ENCODE results near the gene PANX2. TPM values are rescaled to one million over a fixed set of nuclear protein-coding genes. Genes with fewer than 3 reads are reported as not detected.

Gene PANX2
- total RNA-seq, 1 donor from 2014 or later, result 0.26 TPM

- peak overlapping the region; percentile 28 for H3K4me3 ChIP-seq (ENCODE audit: low read depth, low read length)
- no peak for DNase-seq (ENCODE audit: low read depth)
- no peak for TF ChIP-seq CTCF (IDR thresholded peaks at IDR 0.05; ENCODE audit: insufficient read depth, low read length, severe bottlenecking)
- no peaks in the 10 kb centered on the region for H3K27me3 ChIP-seq (ENCODE audit: control insufficient read depth, insufficient read depth, low read length)
- FAIRE-seq, result peak; percentile 79
- H3K36me3 ChIP-seq (ENCODE audit: control insufficient read depth, insufficient read depth, low read length), result peaks cover 21% of the 10 kb centered on the region
Measured at GRCh38 chr22:50190941-50191741, 20.6 kb downstream of the PANX2 start.

DNA sequence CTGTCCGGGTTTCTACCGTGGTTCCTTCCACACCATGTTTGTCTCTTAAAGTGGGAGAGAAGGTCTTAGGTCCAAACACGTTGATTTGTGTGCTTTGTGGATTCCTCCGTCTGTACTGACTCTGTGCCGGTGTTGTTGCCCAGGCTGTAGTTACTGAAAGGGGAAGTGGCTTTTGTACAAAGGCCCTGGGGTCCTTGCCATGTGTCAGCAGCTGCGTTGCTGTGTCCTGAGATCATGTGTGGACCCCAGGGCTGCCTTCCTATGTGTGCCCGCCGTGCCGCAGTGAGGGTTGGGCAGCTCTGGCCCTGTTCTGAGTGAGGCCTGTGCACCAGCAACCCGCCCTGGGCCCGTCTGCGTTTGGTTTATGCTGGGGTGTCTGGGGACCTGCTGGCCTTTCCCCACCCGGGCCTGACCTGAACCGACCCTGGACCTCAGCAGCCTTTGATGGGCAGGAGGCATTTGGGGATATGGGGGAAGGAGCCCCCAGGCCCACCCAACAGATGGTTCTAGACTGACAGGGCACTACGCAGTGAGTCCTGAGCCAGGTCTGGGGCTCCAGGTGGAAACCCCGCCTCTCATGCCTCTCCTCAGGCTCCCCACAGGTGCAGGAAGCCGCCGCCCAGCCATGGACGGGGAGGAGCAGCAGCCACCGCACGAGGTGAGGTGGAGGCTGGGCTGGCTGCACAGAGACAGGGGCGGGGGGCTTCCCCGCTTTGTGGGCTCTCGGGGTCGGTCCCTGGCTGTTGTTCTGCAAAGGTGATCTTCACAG lies 22.1 kb downstream of the PANX2 start:
- H3K4me3 ChIP-seq (ENCODE audit: low read depth, low read length), result no peak overlapping the region
- peaks cover 28% of the 10 kb centered on the region for H3K36me3 ChIP-seq (ENCODE audit: control insufficient read depth, insufficient read depth, low read length)
- FAIRE-seq (no peak), DNase-seq (ENCODE audit: low read depth) (no peak)
- TF ChIP-seq CTCF (IDR thresholded peaks at IDR 0.05; ENCODE audit: insufficient read depth, low read length, severe bottlenecking), result no peak
- no peaks in the 10 kb centered on the region for H3K27me3 ChIP-seq (ENCODE audit: control insufficient read depth, insufficient read depth, low read length)

DNA sequence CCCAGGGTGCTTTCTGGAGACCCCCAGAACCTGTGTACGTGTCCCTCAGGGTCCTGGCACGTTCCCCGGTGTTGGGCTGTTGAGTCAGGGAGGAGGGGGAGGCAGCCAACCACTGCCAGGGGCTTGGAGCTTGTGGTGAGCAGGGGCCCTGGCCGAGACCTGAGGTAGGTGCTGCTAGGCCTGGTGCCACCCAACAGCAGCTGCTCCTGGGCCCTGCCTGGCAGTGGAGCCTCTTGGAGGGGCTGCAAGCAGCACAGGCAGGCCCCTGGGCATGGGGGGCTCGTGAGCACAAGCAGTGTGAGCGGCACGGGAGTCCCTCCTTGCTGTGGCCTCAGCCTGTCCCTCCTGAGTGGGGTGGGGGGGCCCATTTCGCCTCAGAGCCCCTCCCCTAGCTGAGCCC lies 23.1 kb downstream of the PANX2 start:
- TF ChIP-seq CTCF (IDR thresholded peaks at IDR 0.05; ENCODE audit: insufficient read depth, low read length, severe bottlenecking), result no peak
- FAIRE-seq (no peak), DNase-seq (ENCODE audit: low read depth) (no peak)
- H3K4me3 ChIP-seq (ENCODE audit: low read depth, low read length), result no peak overlapping the region
- H3K27me3 ChIP-seq (ENCODE audit: control insufficient read depth, insufficient read depth, low read length), result no peaks in the 10 kb centered on the region
- peaks cover 29% of the 10 kb centered on the region for H3K36me3 ChIP-seq (ENCODE audit: control insufficient read depth, insufficient read depth, low read length)

DNA sequence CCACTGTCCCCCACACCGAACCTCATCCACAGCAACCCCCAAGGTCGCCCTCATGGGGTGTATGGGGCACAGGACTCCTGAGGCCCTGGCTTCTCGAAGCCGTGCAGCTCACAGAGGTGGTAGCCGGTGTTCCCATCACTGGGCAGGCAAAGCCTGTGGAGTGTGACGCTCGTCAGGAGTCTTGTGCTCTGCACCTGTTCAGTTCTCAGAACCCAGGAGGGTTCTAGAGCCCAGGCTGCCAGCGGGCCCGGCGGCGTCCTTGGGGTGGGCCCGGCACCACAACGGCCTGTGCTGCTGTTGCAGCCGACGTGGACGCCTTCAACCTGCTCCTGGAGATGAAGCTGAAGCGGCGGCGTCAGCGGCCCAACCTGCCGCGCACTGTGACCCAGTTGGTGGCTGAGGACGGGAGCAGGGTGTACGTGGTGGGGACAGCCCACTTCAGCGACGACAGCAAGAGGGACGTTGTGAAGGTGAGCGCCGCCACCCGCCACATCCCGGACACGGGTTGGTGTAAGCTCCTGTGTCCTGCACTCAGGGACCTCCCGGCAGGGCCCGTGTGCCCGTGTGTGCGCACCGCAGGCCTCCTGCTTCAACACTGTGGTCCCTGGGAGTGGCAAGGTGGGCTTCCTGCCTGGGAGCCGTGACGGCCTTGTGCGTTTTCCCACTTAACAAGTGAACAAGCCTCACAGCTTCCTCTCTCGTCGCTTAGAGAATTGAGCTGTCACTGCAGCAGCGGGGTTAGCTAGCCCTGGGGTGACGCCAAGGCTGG lies 23.7 kb downstream of the PANX2 start:
- Histone ChIP-seq H3K36me3 (ENCODE audit: control insufficient read depth, insufficient read depth, low read length) (peaks cover 29% of the 10 kb centered on the region), H3K27me3 (ENCODE audit: control insufficient read depth, insufficient read depth, low read length) (no peaks in the 10 kb centered on the region), H3K4me3 (ENCODE audit: low read depth, low read length) (no peak overlapping the region)
- no peak for FAIRE-seq
- DNase-seq (ENCODE audit: low read depth), result no peak
- TF ChIP-seq CTCF (IDR thresholded peaks at IDR 0.05; ENCODE audit: insufficient read depth, low read length, severe bottlenecking), result no peak

DNA sequence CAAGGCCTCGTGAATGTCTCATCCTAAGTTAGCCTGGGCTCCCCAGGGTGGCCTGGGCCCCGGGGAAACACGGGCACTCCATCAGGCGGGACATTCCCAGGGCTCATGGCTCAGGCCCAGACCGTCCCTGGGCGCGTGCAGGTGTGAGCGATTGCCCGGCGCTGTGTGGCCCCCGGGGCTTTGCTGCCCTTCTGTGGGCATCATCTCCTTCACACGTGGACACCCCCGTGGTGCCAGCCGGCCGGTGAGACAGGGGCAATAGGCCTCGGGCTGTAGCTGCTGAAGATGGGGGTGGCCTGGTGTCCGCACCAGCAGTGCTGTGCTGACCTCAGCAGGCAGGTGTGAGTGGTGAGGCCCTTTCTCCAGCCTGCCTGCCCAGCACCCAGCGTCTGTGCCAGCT lies 25.7 kb downstream of the PANX2 start:
- DNase-seq (ENCODE audit: low read depth) (no peak), FAIRE-seq (no peak)
- H3K36me3 ChIP-seq (ENCODE audit: control insufficient read depth, insufficient read depth, low read length), result peaks cover 28% of the 10 kb centered on the region
- no peak overlapping the region for H3K4me3 ChIP-seq (ENCODE audit: low read depth, low read length)
- TF ChIP-seq CTCF (IDR thresholded peaks at IDR 0.05; ENCODE audit: insufficient read depth, low read length, severe bottlenecking), result no peak
- no peaks in the 10 kb centered on the region for H3K27me3 ChIP-seq (ENCODE audit: control insufficient read depth, insufficient read depth, low read length)
